Brain microvascular endothelial cell (primary cell): ENCODE results near the gene ADORA2B.
A peak's percentile ranks its signal among the peaks of the same experiment; 100 is the strongest.

Source experiments
- DNase-seq: peaks from one replicate; pipeline ENCODE4 v3.0.0-alpha.2; 2020
- H3K27ac ChIP-seq: fragments of 250-450 bp; sonication (Bioruptor Pico); 2 replicates; pipeline ENCODE4 v1.5.1; 2020; ENCODE audit warnings: mild to moderate bottlenecking, moderate library complexity
- H3K27me3 ChIP-seq: fragments of 250-450 bp; sonication (Bioruptor Pico); replicated peaks from 2 replicates; pipeline ENCODE4 v1.5.1; 2020; ENCODE audit warnings: mild to moderate bottlenecking
- H3K36me3 ChIP-seq: fragments of 250-450 bp; sonication (Bioruptor Pico); replicated peaks from 2 replicates; pipeline ENCODE4 v1.5.1; 2020; ENCODE audit warnings: mild to moderate bottlenecking
- H3K4me3 ChIP-seq: 2 replicates; pipeline ENCODE4 v1.5.1; 2011; ENCODE audit warnings: low read depth, mild to moderate bottlenecking, control low read depth, low read length, moderate library complexity
- in situ Hi-C: cut with HindIII; loops from 2 replicates; pipeline ENCODE4 v1.10.0; 2017; ENCODE audit warnings: low sequenced_read_pairs, low pct_ligation_motif_present
- TF ChIP-seq, protein P1 (sequence below): IDR thresholded peaks from 2 replicates; pipeline ENCODE4 v1.5.1; 2011; ENCODE audit warnings: low read depth, mild to moderate bottlenecking, moderate library complexity, low read length, control low read depth, inconsistent platforms; ENCODE audit errors: missing control alignments

The ADORA2B gene

DNA sequence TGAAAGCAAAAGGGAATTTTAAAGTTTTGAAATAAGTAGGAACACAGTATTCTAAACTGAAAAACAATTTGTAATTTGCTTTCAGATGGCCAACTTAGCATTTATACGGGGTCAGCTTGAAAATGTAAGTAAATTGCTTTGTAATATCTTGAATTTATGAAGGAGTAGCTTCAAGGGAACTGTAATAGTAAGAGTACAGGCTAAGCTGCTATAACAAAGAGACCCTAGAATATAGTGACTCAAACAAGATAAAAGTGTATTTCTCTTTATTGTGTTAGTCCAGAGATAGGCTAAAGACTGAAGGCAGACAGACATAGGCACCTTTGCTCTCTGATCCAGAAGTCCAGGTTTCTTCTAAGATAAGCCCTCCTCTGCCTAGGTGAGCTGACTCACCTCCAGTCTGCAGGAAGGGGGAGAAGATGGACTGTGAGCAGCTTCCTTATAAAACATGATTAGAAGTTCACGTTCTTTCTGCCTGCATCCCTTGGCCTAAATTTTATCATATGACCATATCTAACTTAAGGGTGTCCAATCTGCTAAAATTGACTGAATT lies 57.9 kb downstream of the ADORA2B start:
- no peak for DNase-seq
- TF ChIP-seq, protein P1, sequence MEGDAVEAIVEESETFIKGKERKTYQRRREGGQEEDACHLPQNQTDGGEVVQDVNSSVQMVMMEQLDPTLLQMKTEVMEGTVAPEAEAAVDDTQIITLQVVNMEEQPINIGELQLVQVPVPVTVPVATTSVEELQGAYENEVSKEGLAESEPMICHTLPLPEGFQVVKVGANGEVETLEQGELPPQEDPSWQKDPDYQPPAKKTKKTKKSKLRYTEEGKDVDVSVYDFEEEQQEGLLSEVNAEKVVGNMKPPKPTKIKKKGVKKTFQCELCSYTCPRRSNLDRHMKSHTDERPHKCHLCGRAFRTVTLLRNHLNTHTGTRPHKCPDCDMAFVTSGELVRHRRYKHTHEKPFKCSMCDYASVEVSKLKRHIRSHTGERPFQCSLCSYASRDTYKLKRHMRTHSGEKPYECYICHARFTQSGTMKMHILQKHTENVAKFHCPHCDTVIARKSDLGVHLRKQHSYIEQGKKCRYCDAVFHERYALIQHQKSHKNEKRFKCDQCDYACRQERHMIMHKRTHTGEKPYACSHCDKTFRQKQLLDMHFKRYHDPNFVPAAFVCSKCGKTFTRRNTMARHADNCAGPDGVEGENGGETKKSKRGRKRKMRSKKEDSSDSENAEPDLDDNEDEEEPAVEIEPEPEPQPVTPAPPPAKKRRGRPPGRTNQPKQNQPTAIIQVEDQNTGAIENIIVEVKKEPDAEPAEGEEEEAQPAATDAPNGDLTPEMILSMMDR, result no peak
- Histone ChIP-seq H3K36me3 (peaks cover 64% of the 10 kb centered on the region), H3K4me3 (no peak overlapping the region), H3K27me3 (no peaks in the 10 kb centered on the region), H3K27ac (no peak overlapping the region)
- in situ Hi-C loops, result no loop called here

DNA sequence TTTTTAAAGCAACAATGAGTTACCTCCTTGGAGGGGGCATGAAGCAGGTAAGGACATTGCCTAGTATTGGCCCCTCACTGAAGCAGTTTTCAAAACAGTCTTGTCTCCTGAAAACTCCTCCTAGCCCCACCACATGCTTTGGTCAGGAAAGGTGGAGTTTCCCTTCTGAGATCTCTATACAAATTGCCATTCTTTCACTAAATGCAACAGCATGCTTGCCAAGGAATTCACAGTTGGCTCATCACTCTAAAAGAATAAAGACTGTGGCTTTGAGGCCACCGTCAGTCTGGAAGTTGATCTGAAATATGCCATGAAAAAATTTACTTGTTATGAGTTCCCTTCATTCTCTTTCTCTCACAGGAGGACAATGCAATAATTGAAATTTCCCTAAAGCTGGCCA lies 58.9 kb downstream of the ADORA2B start:
- no peak overlapping the region for H3K27ac ChIP-seq
- no peak overlapping the region for H3K4me3 ChIP-seq
- H3K27me3 ChIP-seq, result no peaks in the 10 kb centered on the region
- in situ Hi-C loops, result no loop called here
- no peak for DNase-seq
- H3K36me3 ChIP-seq, result peaks cover 74% of the 10 kb centered on the region
- TF ChIP-seq, protein P1, result no peak

DNA sequence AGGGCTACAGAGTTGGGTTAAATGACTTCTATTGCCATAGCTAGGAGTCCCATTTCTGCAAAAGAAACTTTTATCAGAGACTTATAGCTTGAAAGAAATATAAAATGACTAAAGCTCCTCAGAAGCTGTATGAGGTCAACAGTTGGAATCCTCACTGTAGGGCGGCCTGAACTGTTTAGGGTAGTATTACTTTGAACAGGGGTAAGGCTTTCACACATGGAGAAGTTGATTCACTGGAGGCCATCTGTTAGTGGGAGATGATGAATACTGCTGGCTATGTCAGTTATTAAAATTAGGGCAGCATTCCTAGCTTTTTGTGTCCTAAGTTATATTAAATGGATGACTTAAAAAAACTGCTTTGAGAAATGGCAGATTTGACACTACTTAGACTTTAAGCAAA lies 60.7 kb downstream of the ADORA2B start:
- no peak overlapping the region for H3K27ac ChIP-seq
- in situ Hi-C loops, result no loop called here
- peaks cover 81% of the 10 kb centered on the region for H3K36me3 ChIP-seq
- TF ChIP-seq, protein P1, result no peak
- DNase-seq, result no peak
- H3K27me3 ChIP-seq, result no peaks in the 10 kb centered on the region
- H3K4me3 ChIP-seq, result no peak overlapping the region

DNA sequence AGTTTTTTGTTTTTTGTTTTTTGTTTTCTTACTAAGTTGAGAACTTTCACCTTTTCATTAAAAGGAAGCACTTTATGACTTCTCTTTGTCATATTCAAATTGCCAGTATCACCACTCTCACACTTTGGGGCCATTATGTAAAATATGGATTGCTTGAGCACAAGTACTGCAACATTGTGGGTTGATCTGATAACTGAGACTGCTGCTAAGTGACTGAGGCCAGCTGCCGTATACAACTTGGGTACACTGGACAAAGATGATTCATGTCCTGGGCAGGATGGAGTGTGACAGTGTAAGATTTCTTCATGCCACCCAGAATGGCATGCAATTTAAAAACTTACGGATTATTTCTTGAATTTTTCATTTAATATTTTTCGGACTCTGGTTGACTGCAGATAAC lies 62.5 kb downstream of the ADORA2B start:
- H3K4me3 ChIP-seq, result no peak overlapping the region
- H3K27ac ChIP-seq, result no peak overlapping the region
- no peaks in the 10 kb centered on the region for H3K27me3 ChIP-seq
- TF ChIP-seq, protein P1, result no peak
- peaks cover 74% of the 10 kb centered on the region for H3K36me3 ChIP-seq
- in situ Hi-C loops, result no loop called here
- no peak for DNase-seq

DNA sequence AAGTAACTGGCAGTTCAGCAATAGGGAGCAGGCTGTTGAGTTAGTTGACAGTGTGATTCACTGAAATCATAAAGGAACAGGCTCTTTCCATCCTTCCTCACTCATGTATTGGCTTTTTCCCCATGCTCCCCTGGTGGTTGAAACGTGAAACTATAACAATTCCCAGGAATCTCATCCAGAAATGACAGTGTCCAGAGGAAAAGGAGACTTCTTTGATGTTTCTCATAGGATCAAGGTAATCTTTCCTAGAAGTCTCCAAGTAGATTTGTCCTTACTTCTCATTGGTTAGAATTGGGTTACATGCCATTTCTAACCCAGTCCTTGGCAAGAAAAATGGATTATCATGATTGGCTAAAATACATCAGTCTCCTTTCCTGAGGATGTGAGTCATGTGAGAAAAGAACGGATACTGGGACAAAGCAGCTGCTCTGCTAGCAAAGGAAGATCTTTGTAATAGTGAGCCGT lies 69.0 kb downstream of the ADORA2B start:
- TF ChIP-seq, protein P1, result peak; percentile 72
- Histone ChIP-seq H3K4me3 (no peak overlapping the region), H3K27ac (peak overlapping the region; percentile 41), H3K36me3 (peaks cover 21% of the 10 kb centered on the region), H3K27me3 (no peaks in the 10 kb centered on the region)
- peak; percentile 65 for DNase-seq
- in situ Hi-C loops, result no loop called here

DNA sequence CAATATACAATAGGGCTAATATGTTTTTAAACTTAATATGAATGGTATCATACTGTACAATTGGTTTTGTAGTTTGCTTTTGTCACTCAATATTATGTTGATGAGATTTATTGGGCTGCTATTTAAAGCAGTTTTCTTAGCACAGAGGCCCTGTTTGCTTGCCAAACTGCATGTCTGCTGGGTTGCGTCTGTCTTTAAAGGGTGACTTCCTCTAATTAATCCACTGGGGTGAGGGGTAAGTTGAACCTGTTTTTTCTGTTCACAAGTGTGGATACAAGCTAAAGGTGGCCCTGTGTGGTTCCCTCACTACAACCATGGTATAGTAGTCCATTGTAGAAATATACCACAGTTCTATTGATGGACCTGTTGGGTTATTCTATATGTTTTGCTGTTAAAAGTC lies 74.4 kb downstream of the ADORA2B start:
- H3K27ac ChIP-seq, result no peak overlapping the region
- H3K4me3 ChIP-seq, result no peak overlapping the region
- H3K27me3 ChIP-seq, result no peaks in the 10 kb centered on the region
- in situ Hi-C loops, result no loop called here
- DNase-seq, result no peak
- TF ChIP-seq, protein P1, result no peak
- peaks cover 30% of the 10 kb centered on the region for H3K36me3 ChIP-seq
